ENCODE measurements around the gene JUND.

GRCh38 chr19:18304208-18304457 lies 22.7 kb upstream of the JUND start:
- TF ChIP-seq POLR2A (IDR thresholded peaks at IDR 0.05; ENCODE audit: low read length) (no peak), GATA1 (IDR thresholded peaks at IDR 0.05; ENCODE audit: low read depth, low read length) (no peak)

Data from erythroblast (primary cell).